NCI-H446 treated with DMSO at 0.1 percent for 48 hours (cell line): ENCODE results near the gene POMT2.
A peak's percentile ranks its signal among the peaks of the same experiment; 100 is the strongest.
"Not testable (repeated sequence)": the region's sequence is repeated elsewhere in the genome, so short reads cannot be mapped to it uniquely, and the experiment has no call there.

Experiments
- DNase-seq: peaks from one replicate; lab custom pipeline; 2025; lab: John Stamatoyannopoulos, UW

POMT2 gene

GRCh38 chr14:77301103-77301502 lies 19.6 kb downstream of the POMT2 start:
- DNase-seq = peak; percentile 40

GRCh38 chr14:77299771-77300170 lies 20.9 kb downstream of the POMT2 start:
- no peak for DNase-seq

GRCh38 chr14:77296906-77297305 lies 23.8 kb downstream of the POMT2 start:
- DNase-seq = no peak

GRCh38 chr14:77296155-77296554 lies 24.5 kb downstream of the POMT2 start:
- no peak for DNase-seq

- DNase-seq = no peak
Observed at GRCh38 chr14:77290705-77291104, 30.0 kb downstream of the POMT2 start.

GRCh38 chr14:77286576-77286975 lies 34.1 kb downstream of the POMT2 start:
- DNase-seq = no peak

- DNase-seq = peak; percentile 28
Observed at GRCh38 chr14:77284466-77284865, 36.2 kb downstream of the POMT2 start.

- DNase-seq = no peak
Observed at GRCh38 chr14:77284066-77284465, 36.6 kb downstream of the POMT2 start.

GRCh38 chr14:77281852-77282410 lies 38.8 kb downstream of the POMT2 start:
- no peak for DNase-seq

GRCh38 chr14:77280921-77281320 lies 39.8 kb downstream of the POMT2 start:
- not testable (repeated sequence) for DNase-seq

- no peak for DNase-seq
Observed at GRCh38 chr14:77279719-77280118, 41.0 kb downstream of the POMT2 start.

GRCh38 chr14:77278461-77279230 lies 42.0 kb downstream of the POMT2 start:
- DNase-seq = no peak

- DNase-seq = no peak
Observed at GRCh38 chr14:77276959-77277358, 43.7 kb downstream of the POMT2 start.

GRCh38 chr14:77276295-77276935 lies 44.3 kb downstream of the POMT2 start:
- no peak for DNase-seq

- peak; percentile 68 for DNase-seq
Observed at GRCh38 chr14:77275601-77276017, 45.1 kb downstream of the POMT2 start.

- DNase-seq = peak; percentile 76
Observed at GRCh38 chr14:77275041-77275580, 45.6 kb downstream of the POMT2 start.

- DNase-seq = no peak
Observed at GRCh38 chr14:77273796-77274195, 46.9 kb downstream of the POMT2 start.

- DNase-seq = no peak
Observed at GRCh38 chr14:77272261-77272660, 48.4 kb downstream of the POMT2 start.

GRCh38 chr14:77271113-77271710 lies 49.5 kb downstream of the POMT2 start, which contains the start of gene NGB:
TSS of gene NGB (minus strand) at chr14:77271206. CDS start at chr14:77270937, 269 bp downstream.
- DNase-seq = no peak

- no peak for DNase-seq
Observed at GRCh38 chr14:77270361-77271112, 50.1 kb downstream of the POMT2 start.

GRCh38 chr14:77268989-77269600 lies 51.6 kb downstream of the POMT2 start:
- DNase-seq = no peak
